Neutrophil (primary cell): ENCODE results near the gene DUSP1.

Experiments used
- H3K27ac ChIP-seq: fragments of 200-600 bp; sonication (generic); 2 replicates; pipeline ENCODE4 v1.5.1; 2016; ENCODE audit warnings: mild to moderate bottlenecking, moderate library complexity
- H3K27me3 ChIP-seq: fragments of 200-600 bp; sonication (generic); 2 replicates; pipeline ENCODE4 v1.6.0; 2016; ENCODE audit warnings: mild to moderate bottlenecking
- H3K36me3 ChIP-seq: fragments of 200-600 bp; sonication (generic); 2 replicates; pipeline ENCODE4 v1.5.1; 2017
- H3K4me1 ChIP-seq, 2 experiments: fragments of 200-600 bp in 1 of 2; sonication (generic) in 1 of 2; 1 replicate in 1 of 2; 2 replicates in 1 of 2; pipeline versions ENCODE4 v1.5.1 to v1.6.1; 2013 to 2016; ENCODE audit warnings: low read depth in 1 of 2, low read length in 1 of 2, mild to moderate bottlenecking in 1 of 2, moderate library complexity in 1 of 2; ENCODE audit not compliant: control insufficient read depth in 1 of 2, insufficient read depth in 1 of 2
- H3K4me3 ChIP-seq, 2 experiments: fragments of 200-600 bp in 1 of 2; sonication (generic) in 1 of 2; 1 replicate in 1 of 2; 2 replicates in 1 of 2; pipeline ENCODE4 v1.5.1; 2013 to 2016; ENCODE audit warnings: low read depth in 1 of 2, low read length in 1 of 2, mild to moderate bottlenecking in 1 of 2, moderate library complexity in 1 of 2
- H3K9me3 ChIP-seq: fragments of 200-600 bp; sonication (generic); 2 replicates; pipeline ENCODE4 v1.5.1; 2016
- TF ChIP-seq, protein P1 (sequence below): fragments of 200-600 bp; sonication (generic); IDR thresholded peaks from 2 replicates; pipeline ENCODE4 v1.5.1; 2016; ENCODE audit warnings: antibody characterized with exemption

The DUSP1 gene

DNA sequence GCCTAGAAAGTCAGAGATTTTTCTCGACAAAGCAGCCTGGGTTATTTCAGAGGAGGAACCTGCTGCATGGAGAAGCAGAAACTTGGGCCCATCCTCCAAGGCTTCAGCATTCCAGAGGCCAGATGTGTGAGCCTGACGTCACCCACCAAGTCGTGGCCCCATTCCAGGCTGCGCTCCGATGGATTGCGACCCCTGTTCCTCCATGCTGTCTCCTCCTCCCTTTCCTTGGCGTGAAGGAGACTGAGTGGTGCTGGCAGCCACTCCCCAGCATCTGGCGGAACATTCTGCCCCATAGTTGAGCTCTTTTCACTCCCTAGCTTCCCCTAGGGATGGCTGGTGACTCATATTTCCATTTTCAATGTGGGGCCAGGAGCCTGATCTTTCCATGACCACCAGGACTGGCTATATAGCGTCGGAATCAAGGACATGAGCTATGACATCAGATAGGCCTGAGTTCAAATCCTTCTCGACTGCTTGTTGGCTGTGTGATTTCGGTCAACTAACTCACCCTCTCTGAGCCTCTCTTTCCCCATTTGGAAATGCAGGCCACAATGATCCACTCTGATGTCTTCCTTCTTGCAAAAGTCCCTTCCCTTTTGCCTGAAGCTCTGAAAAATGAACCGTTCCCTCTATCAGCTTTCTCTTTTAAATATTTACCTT is 24.5 kb upstream of the DUSP1 start:
- no peaks in the 10 kb centered on the region for H3K9me3 ChIP-seq
- no peaks in the 10 kb centered on the region for H3K27me3 ChIP-seq
- peaks cover 71 to 76% of the 10 kb centered on the region in 2 experiments for H3K4me1 ChIP-seq
- H3K27ac ChIP-seq: peak overlapping the region; percentile 100
- TF ChIP-seq, protein P1, sequence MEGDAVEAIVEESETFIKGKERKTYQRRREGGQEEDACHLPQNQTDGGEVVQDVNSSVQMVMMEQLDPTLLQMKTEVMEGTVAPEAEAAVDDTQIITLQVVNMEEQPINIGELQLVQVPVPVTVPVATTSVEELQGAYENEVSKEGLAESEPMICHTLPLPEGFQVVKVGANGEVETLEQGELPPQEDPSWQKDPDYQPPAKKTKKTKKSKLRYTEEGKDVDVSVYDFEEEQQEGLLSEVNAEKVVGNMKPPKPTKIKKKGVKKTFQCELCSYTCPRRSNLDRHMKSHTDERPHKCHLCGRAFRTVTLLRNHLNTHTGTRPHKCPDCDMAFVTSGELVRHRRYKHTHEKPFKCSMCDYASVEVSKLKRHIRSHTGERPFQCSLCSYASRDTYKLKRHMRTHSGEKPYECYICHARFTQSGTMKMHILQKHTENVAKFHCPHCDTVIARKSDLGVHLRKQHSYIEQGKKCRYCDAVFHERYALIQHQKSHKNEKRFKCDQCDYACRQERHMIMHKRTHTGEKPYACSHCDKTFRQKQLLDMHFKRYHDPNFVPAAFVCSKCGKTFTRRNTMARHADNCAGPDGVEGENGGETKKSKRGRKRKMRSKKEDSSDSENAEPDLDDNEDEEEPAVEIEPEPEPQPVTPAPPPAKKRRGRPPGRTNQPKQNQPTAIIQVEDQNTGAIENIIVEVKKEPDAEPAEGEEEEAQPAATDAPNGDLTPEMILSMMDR: no peak
- no peaks in the 10 kb centered on the region for H3K36me3 ChIP-seq
- no peak overlapping the region for H3K4me3 ChIP-seq

DNA sequence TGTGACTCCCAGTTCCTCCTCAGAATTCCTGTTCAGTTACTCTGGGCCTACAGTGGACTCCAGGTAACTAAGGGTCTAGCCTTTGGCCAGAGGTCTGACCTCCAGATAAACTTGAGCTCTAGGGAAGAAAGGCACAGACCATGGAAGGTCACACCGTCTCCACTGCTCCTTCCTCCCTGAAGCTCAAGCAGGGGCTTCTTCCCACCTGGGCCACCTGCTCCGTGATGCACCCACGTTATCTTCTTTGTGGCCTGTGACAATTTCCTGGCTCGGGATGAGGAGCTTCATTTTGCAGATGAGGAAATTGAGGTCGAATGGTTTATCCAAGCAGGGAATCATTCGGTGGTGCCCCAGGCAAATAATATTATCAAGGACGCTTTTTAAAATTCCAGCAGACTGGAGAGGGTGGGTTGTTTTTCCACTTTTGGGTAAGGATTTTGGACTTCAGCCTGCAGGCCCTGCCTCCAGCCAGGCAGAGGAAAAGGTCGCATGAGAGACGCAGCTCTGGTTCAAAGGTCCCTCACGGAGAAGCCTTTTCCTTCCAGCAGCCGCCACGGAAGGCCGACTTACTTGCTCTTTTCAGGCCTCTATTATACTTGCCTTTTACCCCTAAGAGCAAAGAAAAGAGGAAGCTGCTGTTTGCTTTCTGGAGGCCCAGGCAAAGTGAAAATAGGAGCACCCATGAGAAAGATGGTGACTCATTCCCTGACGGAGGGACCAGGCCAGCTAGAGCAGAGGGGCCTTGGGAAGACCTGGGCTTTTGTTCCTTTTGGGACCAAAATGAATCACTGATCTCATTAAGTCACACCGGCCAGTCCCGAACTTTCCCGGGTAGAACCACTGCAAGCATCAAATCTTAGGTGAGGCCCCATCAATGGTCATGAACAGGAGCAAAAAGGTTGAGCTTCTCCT is 22.8 kb upstream of the DUSP1 start:
- Histone ChIP-seq H3K27ac (peak overlapping the region; percentile 100), H3K4me3 (peak overlapping the region in 1 of 2 experiments; percentile 34), H3K36me3 (no peaks in the 10 kb centered on the region), H3K4me1 (peaks cover 56 to 59% of the 10 kb centered on the region in 2 experiments), H3K27me3 (no peaks in the 10 kb centered on the region), H3K9me3 (no peaks in the 10 kb centered on the region)
- TF ChIP-seq, protein P1: no peak

DNA sequence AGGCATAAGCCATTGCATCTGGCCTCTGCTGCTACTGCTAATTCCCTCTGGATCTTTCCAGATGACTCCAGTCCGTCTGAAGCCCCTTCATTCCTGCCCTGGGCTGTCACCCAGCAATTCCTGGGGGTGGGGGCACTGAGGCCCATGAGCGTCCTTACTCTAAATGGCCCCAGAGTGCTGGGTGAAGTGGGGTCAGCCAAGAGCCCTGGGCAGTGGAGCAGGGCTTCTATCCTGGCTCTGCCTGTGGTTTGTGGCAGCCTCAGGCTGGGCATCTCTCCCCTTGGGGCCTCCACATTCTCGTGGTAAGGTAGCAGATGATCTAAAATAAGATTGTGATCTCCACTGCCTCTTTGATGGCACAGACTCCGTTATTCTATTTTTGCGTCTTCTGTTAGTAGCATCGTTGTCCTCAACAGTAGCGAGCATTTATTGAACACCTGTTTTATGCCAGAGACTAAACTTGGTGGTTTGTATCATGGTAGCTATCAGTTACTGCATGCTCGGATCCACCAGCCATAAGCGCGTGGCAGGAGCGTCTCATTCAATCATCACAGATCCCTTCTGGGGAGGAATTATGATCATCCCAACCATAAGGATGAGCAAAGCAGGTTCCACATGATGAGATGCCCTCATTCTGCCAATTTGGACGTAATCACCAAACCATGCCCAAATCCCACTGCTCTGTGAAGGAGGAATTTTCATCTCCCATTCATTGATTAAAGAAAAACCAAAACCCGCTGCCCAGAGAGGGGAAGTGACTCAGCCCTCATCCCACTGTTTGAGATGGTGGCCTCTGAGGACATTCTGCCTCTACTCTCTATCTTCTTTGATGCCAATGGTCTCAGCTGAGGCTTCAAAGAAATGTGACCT is 21.9 kb upstream of the DUSP1 start:
- TF ChIP-seq, protein P1: no peak
- Histone ChIP-seq H3K9me3 (no peaks in the 10 kb centered on the region), H3K4me3 (no peak overlapping the region), H3K27ac (peak overlapping the region; percentile 100), H3K27me3 (no peaks in the 10 kb centered on the region), H3K36me3 (no peaks in the 10 kb centered on the region), H3K4me1 (peaks cover 51% of the 10 kb centered on the region in 2 experiments)

DNA sequence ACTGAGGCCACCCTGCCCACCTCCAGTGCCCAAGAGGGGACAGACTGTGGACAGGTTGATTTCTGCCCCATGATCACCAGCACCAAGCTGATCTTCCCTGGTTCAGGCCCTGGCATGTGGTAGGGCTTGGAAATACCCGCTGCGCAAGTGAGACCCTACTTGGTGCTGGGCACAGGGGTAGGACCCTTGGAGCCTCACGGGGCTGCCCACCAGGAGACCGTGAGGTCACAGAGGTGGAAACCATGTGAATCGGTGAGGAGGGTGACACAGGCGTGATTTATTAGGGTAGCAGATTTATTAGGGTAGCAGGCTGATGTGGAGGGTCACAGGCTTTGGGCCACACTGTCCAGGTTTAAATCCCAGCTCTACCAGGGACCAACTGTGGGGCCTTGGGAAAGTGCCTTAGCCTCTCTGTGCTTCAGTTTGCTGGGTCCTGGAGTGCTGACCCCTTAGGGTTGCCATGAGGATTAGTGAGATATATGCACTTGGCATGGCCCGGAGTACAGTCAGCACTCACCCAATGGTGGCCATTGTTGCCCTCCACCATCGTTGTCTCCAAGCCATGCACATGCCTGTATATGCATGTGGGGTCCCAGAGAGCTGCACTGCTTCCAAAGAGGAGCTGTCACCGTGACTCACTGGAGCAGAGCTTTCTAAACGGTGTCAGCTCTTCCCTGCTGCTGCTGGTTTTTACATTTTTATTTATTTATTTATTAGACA is 20.9 kb upstream of the DUSP1 start:
- Histone ChIP-seq H3K4me1 (peaks cover 40 to 41% of the 10 kb centered on the region in 2 experiments), H3K36me3 (no peaks in the 10 kb centered on the region), H3K9me3 (no peaks in the 10 kb centered on the region), H3K27me3 (no peaks in the 10 kb centered on the region), H3K4me3 (no peak overlapping the region), H3K27ac (peak overlapping the region; percentile 43)
- TF ChIP-seq, protein P1: no peak

DNA sequence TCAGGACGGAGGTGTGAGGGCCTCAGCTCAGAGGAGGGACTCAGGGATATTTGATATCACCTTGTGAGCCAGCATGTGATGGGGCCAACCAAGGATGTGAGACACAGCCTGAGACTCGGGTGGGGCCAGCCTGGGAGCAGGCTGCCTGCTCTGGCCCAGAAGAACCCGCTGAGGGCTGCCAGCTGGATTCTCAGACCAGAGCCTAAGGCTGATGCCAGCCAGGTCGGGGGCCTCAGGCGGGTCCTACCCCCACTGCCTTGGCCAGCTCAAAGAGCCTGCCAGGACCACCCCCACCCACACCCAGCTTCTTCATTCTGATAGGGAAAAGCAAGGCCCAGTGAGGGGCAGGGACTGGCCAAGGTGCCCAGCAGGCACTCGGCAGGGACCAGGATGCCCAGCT is 20.3 kb upstream of the DUSP1 start:
- Histone ChIP-seq H3K4me3 (no peak overlapping the region), H3K27ac (peak overlapping the region; percentile 43), H3K9me3 (no peaks in the 10 kb centered on the region), H3K36me3 (no peaks in the 10 kb centered on the region), H3K4me1 (peaks cover 34 to 35% of the 10 kb centered on the region in 2 experiments), H3K27me3 (no peaks in the 10 kb centered on the region)
- TF ChIP-seq, protein P1: no peak
